ENCODE measurements around the gene CDC6.

The CDC6 gene

DNA sequence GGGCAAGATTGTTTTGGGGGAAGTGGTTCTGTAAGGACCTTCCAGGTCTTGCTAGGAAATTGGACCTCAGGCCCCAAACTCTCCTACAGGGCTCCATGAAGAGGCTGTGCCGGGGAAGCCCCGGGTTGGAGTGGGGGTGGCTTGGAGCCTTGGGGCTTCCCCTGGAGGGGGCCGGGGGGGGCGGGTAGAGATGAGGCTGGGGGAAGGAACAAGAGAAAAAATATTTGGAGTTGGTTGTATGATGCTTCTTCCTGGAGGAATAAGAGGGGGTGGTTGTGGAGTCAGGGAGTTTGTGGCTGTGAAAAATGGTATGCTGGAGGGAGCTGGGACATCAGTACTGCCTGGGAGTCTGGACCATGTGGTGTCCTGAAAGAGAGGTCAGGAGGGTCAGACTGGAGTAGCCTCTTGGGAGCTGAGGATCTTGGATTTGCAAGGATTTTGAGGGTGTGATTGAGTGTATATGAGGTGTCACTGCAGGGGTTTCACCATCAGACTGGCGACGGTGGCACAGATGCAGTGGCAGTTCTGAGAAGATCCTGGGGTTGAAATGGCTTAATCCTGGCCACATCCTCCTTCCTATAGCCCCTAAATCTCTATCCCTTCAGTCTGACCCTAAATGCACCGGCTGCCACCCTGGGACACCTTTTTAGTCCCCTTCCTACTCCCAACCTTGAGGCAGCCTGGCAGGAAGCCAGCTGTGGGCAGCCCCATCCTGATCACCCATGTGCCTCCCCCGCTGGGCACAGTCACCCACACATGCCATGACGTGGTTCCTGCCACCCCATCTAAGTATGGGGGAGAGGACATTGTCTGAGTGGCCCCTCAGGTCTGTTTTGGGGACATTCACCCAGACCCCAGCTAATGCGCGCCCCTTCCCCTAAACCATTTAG is 32.2 kb downstream of the CDC6 start:
- POLR2A ChIA-PET = interaction anchor here (1.0 to 1.5 kb wide), 8 partner anchors 8 to 33 kb away, joined by 3 to 9 read pairs (median 4); no protein-coding TSS in a partner anchor
- no peak for DNase-seq (ENCODE audit: extremely low spot score)
- CTCF ChIA-PET = interaction anchor here (1.0 kb wide), 1 partner anchor 14 kb away, joined by 3 read pairs; no protein-coding TSS in a partner anchor
- TF ChIP-seq BHLHE40 (IDR thresholded peaks at IDR 0.05; ENCODE audit: borderline replicate concordance) (no peak), ARNT (IDR thresholded peaks at IDR 0.05) (no peak), CTBP1 (IDR thresholded peaks at IDR 0.05; ENCODE audit: borderline replicate concordance) (no peak), LEF1 (IDR thresholded peaks at IDR 0.05; ENCODE audit: borderline replicate concordance) (no peak), SUZ12 (IDR thresholded peaks at IDR 0.05) (no peak), FOXK2 (IDR thresholded peaks at IDR 0.05) (no peak)

- CTCF ChIA-PET = interaction anchor here (1.0 kb wide), 1 partner anchor 33 kb away, joined by 3 read pairs; no protein-coding TSS in a partner anchor
- POLR2A ChIA-PET = interaction anchor here (1.1 kb wide), 1 partner anchor 33 kb away, joined by 3 read pairs; no protein-coding TSS in a partner anchor
Observed at GRCh38 chr17:40320756-40321523, 33.3 kb downstream of the CDC6 start.

DNA sequence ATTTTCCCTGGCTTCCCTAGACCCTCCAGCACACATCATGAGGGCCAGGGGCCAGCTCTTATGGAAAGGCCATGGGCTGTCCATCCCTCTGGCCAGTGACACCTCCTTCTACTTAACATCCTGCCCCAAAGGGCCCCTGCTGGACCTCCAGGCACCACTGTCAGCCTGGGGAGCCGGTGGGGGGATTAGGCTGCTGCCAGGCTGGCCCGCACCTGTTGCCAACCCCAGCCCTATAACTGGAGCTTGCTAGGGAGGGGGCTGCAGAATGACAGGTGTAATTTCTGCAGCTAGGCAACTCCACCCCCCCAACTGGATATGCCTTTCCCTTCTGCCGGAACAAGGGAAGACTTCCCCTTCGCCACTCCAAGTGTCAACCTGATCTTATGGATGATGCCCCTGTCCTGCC is 33.8 kb downstream of the CDC6 start:
- ChIA-PET CTCF (interaction anchor here (1.0 kb wide), 1 partner anchor 33 kb away, joined by 3 read pairs; no protein-coding TSS in a partner anchor), POLR2A (interaction anchor here (1.0 kb wide), 1 partner anchor 96 kb away, joined by 3 read pairs; the partner anchor contains the start of gene TOP2A)
- no peak for DNase-seq (ENCODE audit: extremely low spot score)
- TF ChIP-seq HDGF (IDR thresholded peaks at IDR 0.05; ENCODE audit: borderline replicate concordance) (no peak), ARNT (IDR thresholded peaks at IDR 0.05) (no peak), FOXM1 (IDR thresholded peaks at IDR 0.05; ENCODE audit: borderline replicate concordance) (no peak), SP1 (IDR thresholded peaks at IDR 0.05) (no peak)

More at GRCh38 chr17:40320756-40321523, 33.3 kb downstream of the CDC6 start:
- no peak for DNase-seq (ENCODE audit: extremely low spot score)
- TF ChIP-seq L3MBTL2 (conservative IDR thresholded peaks at IDR 0.05) (no peak), BHLHE40 (IDR thresholded peaks at IDR 0.05; ENCODE audit: borderline replicate concordance) (no peak), SP1 (IDR thresholded peaks at IDR 0.05) (no peak), CTBP1 (IDR thresholded peaks at IDR 0.05; ENCODE audit: borderline replicate concordance) (no peak), ARNT (IDR thresholded peaks at IDR 0.05) (no peak), HDGF (IDR thresholded peaks at IDR 0.05; ENCODE audit: borderline replicate concordance) (no peak), FOXM1 (IDR thresholded peaks at IDR 0.05; ENCODE audit: borderline replicate concordance) (no peak), NFRKB (IDR thresholded peaks at IDR 0.05) (no peak), FOXK2 (IDR thresholded peaks at IDR 0.05) (no peak), SUZ12 (IDR thresholded peaks at IDR 0.05) (no peak)

GRCh38 chr17:40321961-40322357 is 34.3 kb downstream of the CDC6 start:
- TF ChIP-seq CTBP1 (IDR thresholded peaks at IDR 0.05; ENCODE audit: borderline replicate concordance) (no peak), ZNF384 (IDR thresholded peaks at IDR 0.05) (no peak), HDGF (IDR thresholded peaks at IDR 0.05; ENCODE audit: borderline replicate concordance) (no peak), SP1 (IDR thresholded peaks at IDR 0.05) (no peak)
- ChIA-PET CTCF (interaction anchor here (1.0 kb wide), 1 partner anchor 32 kb away, joined by 3 read pairs; no protein-coding TSS in a partner anchor), POLR2A (interaction anchor here (1.0 kb wide), 1 partner anchor 96 kb away, joined by 3 read pairs; the partner anchor contains the start of gene TOP2A)
- DNase-seq (ENCODE audit: extremely low spot score) = no peak

DNA sequence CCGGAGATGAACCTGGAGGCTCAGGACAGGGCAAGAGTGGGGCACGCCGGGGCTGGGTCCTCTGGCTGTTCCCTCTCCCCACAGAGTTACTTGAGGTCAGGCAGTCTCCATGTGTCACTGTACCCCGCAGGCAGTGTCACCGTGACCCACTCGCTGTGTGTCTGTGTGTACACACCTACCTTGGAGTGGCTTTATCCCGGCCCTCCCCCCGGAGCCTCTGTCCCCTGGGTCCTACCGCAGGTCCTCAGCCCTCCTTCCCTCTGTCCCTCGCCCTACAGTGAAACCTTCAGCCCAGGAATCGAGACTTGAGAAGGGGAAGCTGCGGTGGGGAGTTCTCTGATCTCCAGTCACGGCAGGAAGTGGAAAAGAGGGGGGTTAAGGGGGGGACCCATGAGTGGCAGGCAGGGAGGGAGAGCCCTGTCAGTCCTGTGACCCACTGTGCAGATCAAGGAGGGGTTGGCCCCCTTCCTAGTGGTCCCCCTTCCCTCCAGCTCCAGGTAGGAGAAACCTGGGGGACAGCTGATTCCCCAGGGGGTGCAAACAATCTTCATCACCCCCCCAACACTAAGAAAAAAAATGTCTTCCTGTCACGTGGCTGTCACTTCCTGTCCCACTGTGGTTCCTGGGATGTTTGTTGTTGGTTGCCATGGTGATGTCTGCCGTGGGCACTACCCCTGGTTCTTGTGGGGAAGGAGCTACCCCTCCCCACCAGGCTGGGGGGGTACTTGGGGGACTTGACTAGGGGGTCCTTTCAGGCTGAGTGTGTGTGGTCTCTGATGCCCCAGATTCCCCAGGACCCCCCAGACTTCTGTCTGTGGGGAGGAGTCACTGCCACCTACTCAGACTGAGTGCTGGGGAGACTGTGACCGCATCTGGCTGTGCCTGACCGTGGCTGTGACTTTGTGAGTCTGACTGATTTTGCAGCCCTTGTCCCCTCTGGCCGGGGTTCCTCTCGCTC is 35.0 kb downstream of the CDC6 start:
- ChIA-PET CTCF (interaction anchor here (1.0 kb wide), 1 partner anchor 32 kb away, joined by 3 read pairs; no protein-coding TSS in a partner anchor), POLR2A (interaction anchor here (1.0 kb wide), 1 partner anchor 95 kb away, joined by 3 read pairs; the partner anchor contains the start of gene TOP2A)
- TF ChIP-seq HDGF (IDR thresholded peaks at IDR 0.05; ENCODE audit: borderline replicate concordance) (no peak), FOXA1 (IDR thresholded peaks at IDR 0.05) (no peak), L3MBTL2 (conservative IDR thresholded peaks at IDR 0.05) (no peak), CTBP1 (IDR thresholded peaks at IDR 0.05; ENCODE audit: borderline replicate concordance) (no peak), TARDBP (IDR thresholded peaks at IDR 0.05) (no peak), FOXK2 (IDR thresholded peaks at IDR 0.05) (no peak), SUZ12 (IDR thresholded peaks at IDR 0.05) (no peak), NFRKB (IDR thresholded peaks at IDR 0.05) (no peak), ZNF384 (IDR thresholded peaks at IDR 0.05) (0 out of 2 replicates have a peak, but pooled peaks have one; percentile 48), SP1 (IDR thresholded peaks at IDR 0.05) (no peak), LEF1 (IDR thresholded peaks at IDR 0.05; ENCODE audit: borderline replicate concordance) (no peak), ELF4 (IDR thresholded peaks at IDR 0.05) (no peak), ARNT (IDR thresholded peaks at IDR 0.05) (no peak), BHLHE40 (IDR thresholded peaks at IDR 0.05; ENCODE audit: borderline replicate concordance) (no peak), FOXM1 (IDR thresholded peaks at IDR 0.05; ENCODE audit: borderline replicate concordance) (no peak)
- TF ChIP-seq, protein P1, sequence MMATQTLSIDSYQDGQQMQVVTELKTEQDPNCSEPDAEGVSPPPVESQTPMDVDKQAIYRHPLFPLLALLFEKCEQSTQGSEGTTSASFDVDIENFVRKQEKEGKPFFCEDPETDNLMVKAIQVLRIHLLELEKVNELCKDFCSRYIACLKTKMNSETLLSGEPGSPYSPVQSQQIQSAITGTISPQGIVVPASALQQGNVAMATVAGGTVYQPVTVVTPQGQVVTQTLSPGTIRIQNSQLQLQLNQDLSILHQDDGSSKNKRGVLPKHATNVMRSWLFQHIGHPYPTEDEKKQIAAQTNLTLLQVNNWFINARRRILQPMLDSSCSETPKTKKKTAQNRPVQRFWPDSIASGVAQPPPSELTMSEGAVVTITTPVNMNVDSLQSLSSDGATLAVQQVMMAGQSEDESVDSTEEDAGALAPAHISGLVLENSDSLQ (IDR thresholded peaks at IDR 0.05) = peak; percentile 57
- DNase-seq (ENCODE audit: extremely low spot score) = no peak
